Endothelial cell (in vitro differentiated cells): ENCODE results near the gene MATCAP1. TPM values are rescaled to one million over a fixed set of nuclear protein-coding genes. Genes with fewer than 3 reads are reported as not detected.

Experiments
- DNase-seq: peaks from one replicate; pipeline ENCODE4 v3.0.0; 2021; ENCODE audit warnings: low spot score
- H3K27ac Mint-ChIP-seq: one replicate; pipeline ENCODE4 v1.8.0; 2021; ENCODE audit warnings: mixed read lengths, inconsistent platforms; ENCODE audit not compliant: unreplicated experiment
- H3K27me3 Mint-ChIP-seq: one replicate; pipeline ENCODE4 v1.8.0; 2021; ENCODE audit warnings: mild to moderate bottlenecking, moderate library complexity, mixed read lengths, inconsistent platforms; ENCODE audit not compliant: unreplicated experiment
- H3K36me3 Mint-ChIP-seq: one replicate; pipeline ENCODE4 v1.8.0; 2021; ENCODE audit warnings: mild to moderate bottlenecking, low read depth, mixed read lengths, inconsistent platforms; ENCODE audit not compliant: unreplicated experiment
- H3K4me1 Mint-ChIP-seq: one replicate; pipeline ENCODE4 v1.8.0; 2021; ENCODE audit warnings: mild to moderate bottlenecking, mixed read lengths, inconsistent platforms; ENCODE audit not compliant: unreplicated experiment
- H3K4me3 Mint-ChIP-seq: one replicate; pipeline ENCODE4 v1.8.0; 2021; ENCODE audit warnings: mild to moderate bottlenecking, mixed read lengths, inconsistent platforms; ENCODE audit not compliant: unreplicated experiment
- H3K9me3 Mint-ChIP-seq: one replicate; pipeline ENCODE4 v1.8.0; 2021; ENCODE audit warnings: mixed read lengths, inconsistent platforms; ENCODE audit not compliant: unreplicated experiment
- CTCF ChIP-seq: fragments of 200-600 bp; sonication (generic); IDR thresholded peaks from one replicate; pipeline ENCODE4 v1.5.0; 2021; ENCODE audit warnings: antibody characterized with exemption; ENCODE audit not compliant: unreplicated experiment
- total RNA-seq: library from RNA; stranded (reverse); fragmentation: NEBNext Ultra II Directional; extraction: Animal tissue kit (Norgen Biotek cat#: 25700); gene quantifications from one replicate; pipeline ENCODE4 v1.2.1, GENCODE V29; 2021; ENCODE audit not compliant: unreplicated experiment

Gene MATCAP1
- total RNA-seq, 1 donor from 2014 or later = 88.8 TPM

GRCh38 chr16:67145746-67146145 lies 38.0 kb downstream of the MATCAP1 start:
- no peak for TF ChIP-seq CTCF
- H3K4me1 Mint-ChIP-seq = no peaks in the 10 kb centered on the region
- H3K27ac Mint-ChIP-seq = no peak overlapping the region
- no peak overlapping the region for H3K4me3 Mint-ChIP-seq
- H3K9me3 Mint-ChIP-seq = no peaks in the 10 kb centered on the region
- H3K27me3 Mint-ChIP-seq = peaks cover 19% of the 10 kb centered on the region
- peaks cover 29% of the 10 kb centered on the region for H3K36me3 Mint-ChIP-seq
- no peak for DNase-seq

- Mint-ChIP-seq H3K4me1 (no peaks in the 10 kb centered on the region), H3K27ac (no peak overlapping the region), H3K27me3 (peaks cover 19% of the 10 kb centered on the region), H3K9me3 (no peaks in the 10 kb centered on the region), H3K36me3 (peaks cover 35% of the 10 kb centered on the region), H3K4me3 (no peak overlapping the region)
- no peak for TF ChIP-seq CTCF
- no peak for DNase-seq
Measured at GRCh38 chr16:67144943-67145342, 38.8 kb downstream of the MATCAP1 start.

GRCh38 chr16:67142342-67142741 lies 41.4 kb downstream of the MATCAP1 start:
- H3K27ac Mint-ChIP-seq = no peak overlapping the region
- peak overlapping the region; percentile 53 for H3K4me3 Mint-ChIP-seq

GRCh38 chr16:67141391-67141790 lies 42.4 kb downstream of the MATCAP1 start:
- Mint-ChIP-seq H3K27me3 (peaks cover 10% of the 10 kb centered on the region), H3K27ac (no peak overlapping the region), H3K36me3 (peaks cover 35% of the 10 kb centered on the region), H3K9me3 (no peaks in the 10 kb centered on the region), H3K4me3 (no peak overlapping the region), H3K4me1 (no peaks in the 10 kb centered on the region)
- DNase-seq = no peak
- no peak for TF ChIP-seq CTCF

More at GRCh38 chr16:67142342-67142741, 41.4 kb downstream of the MATCAP1 start:
- H3K4me1 Mint-ChIP-seq = no peaks in the 10 kb centered on the region
- H3K9me3 Mint-ChIP-seq = no peaks in the 10 kb centered on the region
- peaks cover 11% of the 10 kb centered on the region for H3K27me3 Mint-ChIP-seq
- TF ChIP-seq CTCF = no peak
- DNase-seq = no peak
- peaks cover 35% of the 10 kb centered on the region for H3K36me3 Mint-ChIP-seq

GRCh38 chr16:67137605-67138004 lies 46.2 kb downstream of the MATCAP1 start:
- peaks cover 4% of the 10 kb centered on the region for H3K4me1 Mint-ChIP-seq
- no peak for DNase-seq
- H3K9me3 Mint-ChIP-seq = no peaks in the 10 kb centered on the region
- H3K4me3 Mint-ChIP-seq = no peak overlapping the region
- H3K27ac Mint-ChIP-seq = no peak overlapping the region
- H3K27me3 Mint-ChIP-seq = no peaks in the 10 kb centered on the region
- peaks cover 36% of the 10 kb centered on the region for H3K36me3 Mint-ChIP-seq
- TF ChIP-seq CTCF = no peak
